HG03521 (cell line): ENCODE measurements around the gene SLC35A2.

ENCODE experiments used
- ATAC-seq: cut with Tn5 transposase; IDR thresholded peaks from one replicate; pipeline ENCODE4 v1.9.1; 2021; ENCODE audit warnings: mild to moderate bottlenecking, moderate library complexity; ENCODE audit not compliant: unreplicated experiment

The SLC35A2 gene

DNA sequence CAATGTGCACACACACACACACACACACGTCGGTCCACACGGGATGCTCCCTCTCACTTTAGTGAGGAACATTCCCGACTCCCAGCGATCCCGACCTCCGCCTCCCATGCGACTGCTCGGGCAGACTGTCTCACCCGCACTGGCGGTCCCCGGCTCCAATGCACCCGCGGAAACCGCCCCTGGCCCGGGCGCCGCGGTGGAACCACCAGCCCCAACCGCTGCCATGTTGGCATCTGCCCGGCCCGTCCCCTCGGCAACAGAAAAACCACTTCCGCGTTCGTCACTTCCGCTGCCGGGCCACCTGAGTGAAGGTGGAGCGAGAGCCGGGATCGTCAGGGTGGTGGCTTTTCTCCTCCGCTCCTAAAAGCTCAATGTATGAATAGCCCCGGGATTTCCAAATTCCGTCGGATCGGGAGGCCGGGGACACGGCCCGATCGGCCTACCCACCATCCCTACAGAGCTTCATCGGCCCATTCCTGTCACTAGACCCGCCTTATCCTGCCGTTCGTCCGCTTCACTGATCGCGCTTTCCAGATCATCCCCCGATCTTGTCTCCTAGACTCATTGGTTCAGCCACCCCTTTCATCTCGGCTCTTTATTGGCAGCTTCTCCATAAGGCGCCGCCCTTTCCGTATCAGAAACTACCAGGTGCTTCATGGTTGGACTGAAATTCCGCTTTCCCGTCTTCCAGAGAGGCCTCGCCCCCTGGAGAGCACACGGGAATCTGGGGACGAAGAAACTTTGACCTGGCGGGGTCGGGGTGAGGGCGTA is at the start of gene SLC35A2:
Gene SLC35A2, minus strand, starts transcription at position 235 of the 771 bp plus-strand sequence. Its CDS starts 10 bp downstream, at position 225.
- ATAC-seq: peak; percentile 71

GRCh38 chrX:48960291-48960690 is 48.8 kb upstream of the SLC35A2 start:
- no peak for ATAC-seq

GRCh38 chrX:48958635-48959094 is 47.2 kb upstream of the SLC35A2 start:
- no peak for ATAC-seq

DNA sequence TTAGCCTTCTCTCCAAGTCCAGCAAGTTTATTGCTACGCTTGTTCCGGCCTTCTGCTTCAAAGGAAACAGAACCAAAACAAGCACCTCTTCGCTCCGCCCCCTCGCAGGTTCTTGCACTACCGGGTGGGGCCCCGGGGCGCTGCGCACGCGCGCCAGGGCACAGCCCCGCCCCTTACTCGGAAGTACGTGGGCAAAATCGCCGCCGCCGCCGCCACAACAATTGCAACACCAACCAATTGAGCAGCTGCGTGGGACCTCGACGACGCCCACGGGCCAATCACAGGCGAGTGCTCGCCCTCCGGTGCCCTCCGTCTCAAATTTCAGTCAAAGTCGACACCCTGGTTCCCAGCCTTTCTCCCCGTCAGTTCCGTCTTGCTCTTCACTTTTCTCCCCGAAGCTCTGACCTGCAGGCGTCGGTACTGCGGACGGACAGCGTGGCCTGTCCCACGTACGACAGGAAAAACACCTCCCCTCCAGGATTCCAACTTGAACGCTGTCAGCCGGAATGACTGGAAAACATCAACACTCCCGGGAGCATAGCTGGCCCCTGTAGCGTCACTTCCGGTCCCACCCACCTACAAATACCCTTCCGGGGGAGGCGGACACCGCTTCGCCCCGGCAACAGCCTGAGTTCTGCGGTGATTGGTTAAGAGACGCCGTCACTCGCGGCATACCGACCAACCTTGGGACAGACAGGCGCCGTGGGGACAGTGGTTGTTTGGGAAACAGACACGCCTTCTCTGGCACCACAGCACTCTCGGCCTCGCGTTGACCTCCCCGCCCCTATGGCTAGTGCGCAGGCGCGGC is 46.6 kb upstream of the SLC35A2 start:
- peak; percentile 79 for ATAC-seq

GRCh38 chrX:48957477-48957826 is 46.0 kb upstream of the SLC35A2 start, which contains the start of gene OTUD5:
Gene OTUD5, minus strand, starts transcription at chrX:48957607. Its CDS starts 37 bp downstream, at chrX:48957570.
- ATAC-seq: peak; percentile 27

DNA sequence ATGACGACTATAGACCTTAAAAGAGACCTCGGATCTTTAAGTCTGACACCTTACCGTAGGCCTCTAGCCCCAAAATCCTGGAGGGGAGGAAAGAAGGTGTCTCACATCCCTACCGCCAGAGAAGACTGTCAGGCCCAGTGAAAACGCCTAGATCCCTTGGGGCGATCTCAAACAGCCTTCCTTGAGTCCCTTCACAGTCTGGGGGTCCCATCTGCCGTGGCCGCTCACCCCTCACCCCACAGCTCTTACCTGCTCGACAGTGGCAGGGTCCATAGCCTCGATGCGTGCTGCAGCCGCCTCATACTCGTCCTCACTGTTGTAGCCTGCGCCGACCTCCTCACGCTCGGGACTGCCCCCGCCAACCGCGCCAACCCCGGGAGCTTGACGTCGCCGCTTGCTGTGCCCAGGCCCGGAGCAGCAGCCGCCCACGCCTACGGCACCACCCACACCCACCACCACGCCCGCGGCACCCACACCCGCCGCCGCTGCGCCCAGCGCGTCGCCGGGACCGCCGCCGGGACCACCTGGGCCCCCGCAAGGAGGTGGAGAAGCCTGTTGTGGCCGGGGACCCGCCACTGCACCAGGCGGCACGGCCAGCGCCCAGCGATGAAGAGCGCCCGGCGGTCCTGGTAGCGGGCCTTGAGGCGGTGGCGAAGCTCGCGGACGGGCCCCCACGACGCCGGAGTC is 45.4 kb upstream of the SLC35A2 start:
- ATAC-seq: peak; percentile 1

DNA sequence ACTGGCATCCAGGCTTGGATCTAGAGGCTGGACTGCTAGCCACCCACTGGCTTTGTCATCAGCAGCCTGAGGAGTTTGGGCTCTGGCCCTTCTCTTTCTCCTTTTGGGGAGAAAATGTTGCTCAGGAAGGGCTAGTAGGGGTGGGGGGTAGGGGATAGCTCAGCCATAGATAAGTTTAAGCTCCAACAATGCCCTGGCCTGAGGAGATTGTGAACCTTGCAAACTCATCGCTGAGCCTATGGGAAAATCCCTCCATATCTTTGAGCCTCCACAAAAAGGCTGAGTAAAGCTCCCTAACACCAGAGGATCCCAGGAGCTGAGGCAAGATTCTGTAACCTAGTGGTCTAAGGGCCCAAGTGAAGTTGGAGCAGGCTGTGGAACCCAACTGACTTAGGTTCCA is 37.1 kb upstream of the SLC35A2 start:
- no peak for ATAC-seq

GRCh38 chrX:48945517-48946348 is 34.3 kb upstream of the SLC35A2 start:
- no peak for ATAC-seq

DNA sequence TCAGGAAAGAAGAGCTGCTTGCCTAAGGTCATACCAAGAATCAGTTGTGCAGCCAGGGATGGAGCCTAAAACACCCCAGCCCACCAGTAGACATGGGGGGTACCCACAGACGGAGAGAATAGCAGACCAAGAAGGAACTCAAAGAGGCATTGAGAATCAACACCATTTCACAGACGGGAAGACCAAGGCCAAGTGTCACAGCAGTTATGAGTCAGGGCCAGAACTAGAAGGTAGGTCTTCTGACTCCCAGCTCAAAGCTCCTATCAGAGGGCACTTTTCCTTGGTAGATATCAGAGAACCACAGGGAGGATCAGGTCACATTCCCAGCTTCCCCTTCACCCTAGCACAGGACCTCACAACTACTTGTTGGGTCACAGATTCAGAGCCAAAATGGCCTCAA is 31.4 kb upstream of the SLC35A2 start:
- no peak for ATAC-seq

DNA sequence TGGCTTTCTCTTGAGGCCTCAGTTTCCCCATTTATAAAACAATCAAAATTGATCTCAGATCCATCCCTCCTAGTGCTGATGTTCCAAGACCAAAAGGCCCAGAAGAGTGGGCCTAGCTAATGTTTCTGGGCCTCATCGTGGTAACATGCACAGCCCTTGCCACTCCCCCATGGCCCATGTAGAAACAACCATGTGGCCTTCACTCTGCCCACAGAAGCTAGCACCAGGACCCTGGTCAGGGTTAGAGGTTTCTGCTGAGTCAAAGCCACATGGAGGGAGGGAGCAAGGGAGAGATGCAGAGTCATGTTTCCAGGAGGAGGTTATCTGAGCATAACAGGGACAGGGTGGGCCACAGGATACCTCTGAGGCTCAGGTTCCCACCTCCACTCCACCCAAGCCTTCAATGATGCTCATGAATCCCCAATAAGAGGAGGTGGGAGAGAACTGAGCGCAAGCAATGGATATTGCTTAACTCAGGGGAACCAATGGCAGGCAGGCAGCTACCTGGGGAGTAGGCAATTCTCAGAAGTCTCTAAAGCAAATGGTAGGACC is 29.0 kb upstream of the SLC35A2 start:
- ATAC-seq: no peak

DNA sequence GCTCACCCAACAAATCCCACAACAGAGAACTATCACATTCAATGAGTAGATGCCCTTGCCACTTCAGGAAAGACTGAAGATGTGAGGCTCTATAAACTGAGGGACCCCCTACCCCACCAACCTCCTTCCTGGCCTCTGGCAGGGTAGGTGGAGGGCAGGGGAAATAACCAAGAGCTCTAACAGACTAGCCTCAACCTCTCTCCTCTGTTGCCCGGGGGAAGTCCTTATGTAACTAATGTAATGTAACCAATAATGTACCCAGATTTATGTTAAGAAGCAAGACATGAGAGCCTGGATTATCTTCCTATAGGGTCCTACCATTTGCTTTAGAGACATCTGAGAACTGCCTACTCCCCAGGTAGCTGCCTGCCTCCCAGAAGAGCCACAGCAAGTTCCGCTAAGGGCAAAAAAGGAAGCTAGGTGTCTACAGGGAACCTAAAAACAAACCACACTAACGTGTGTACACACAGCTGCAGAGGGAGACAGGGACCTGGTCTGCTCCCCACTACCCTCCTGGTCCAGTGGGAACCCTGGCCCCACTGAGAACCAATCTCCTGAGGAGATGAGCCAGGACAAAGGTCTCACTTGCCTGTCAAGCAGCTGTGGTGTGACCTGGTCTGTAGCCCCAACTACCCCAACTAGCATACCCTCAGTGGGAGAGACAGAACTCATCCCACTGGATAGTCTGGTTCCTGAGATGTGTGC is 28.2 kb upstream of the SLC35A2 start:
- no peak for ATAC-seq

DNA sequence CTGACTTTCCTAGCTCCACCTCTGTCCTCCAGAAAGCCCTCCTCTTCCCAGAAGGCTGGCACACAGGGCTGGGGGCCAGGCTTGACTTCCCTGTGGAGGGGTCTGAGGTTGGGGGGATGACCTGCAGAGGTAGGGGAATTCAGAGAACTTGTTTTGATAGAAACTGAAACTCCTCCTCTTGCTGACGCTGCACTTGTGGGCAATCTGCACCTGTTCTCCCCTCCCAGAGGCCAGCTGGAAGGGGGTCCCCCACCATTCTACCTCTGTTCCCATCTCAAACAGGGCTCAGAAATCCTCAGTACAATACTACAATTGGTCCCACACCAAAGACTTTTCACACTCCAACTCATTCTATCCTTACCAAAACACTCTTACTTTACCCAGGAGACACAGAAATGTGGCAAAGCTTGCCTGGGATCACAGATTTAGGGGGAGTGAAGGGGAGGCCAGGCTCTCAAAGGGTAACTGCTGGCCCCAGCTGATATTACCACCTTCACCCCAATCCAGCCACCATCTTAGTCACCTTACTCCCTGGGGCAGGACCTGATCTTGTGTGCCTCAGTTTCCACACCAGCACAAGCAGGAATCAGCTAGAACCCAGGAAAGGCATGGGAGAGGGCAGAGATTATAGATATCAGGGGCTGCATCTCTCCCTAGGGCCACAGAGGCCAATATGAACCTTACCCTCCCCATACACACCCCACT is 27.4 kb upstream of the SLC35A2 start:
- ATAC-seq: peak; percentile 44

DNA sequence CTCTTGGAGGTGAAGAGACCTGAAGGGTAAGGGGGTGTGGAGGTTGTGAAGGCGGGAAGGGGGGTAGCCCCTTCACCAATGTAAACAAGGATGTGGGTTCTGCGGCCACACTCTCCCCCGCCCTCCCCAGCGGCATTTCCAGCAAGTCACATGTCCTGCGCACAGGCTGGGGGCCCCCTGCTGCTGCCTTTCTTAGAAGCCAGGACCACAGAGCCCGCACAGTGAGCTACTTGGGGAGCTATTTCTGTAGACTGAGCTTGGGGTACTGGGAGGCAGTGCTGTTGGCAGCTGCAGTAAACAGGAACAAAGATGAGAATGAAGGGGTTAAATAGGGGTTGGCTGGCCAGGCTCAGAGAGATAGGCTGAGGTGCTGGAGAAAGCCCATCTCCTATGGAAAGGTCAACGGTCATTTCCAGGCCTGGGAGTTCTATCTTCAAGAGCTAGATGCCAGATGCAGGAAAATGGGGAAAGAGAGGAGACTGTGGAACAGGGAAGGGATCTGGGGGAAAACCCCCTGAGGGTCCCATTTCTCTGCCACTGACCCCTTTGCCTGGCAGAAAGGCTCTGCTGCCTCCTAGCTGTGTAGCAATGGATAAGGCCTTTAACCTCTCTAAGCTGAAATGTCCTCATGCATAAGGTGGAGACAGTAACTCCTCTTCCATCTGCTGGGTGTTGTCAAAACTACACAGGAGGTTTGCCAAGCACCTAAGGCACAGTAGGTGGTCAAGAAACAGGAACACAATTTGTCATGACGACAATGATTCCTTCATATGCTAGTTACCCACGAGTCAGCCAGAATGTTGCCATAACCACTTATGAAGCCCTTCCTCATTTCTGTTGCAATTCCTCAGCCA is 25.8 kb upstream of the SLC35A2 start:
- ATAC-seq: peak; percentile 62

GRCh38 chrX:48936429-48937053 is 25.1 kb upstream of the SLC35A2 start:
- ATAC-seq: no peak

DNA sequence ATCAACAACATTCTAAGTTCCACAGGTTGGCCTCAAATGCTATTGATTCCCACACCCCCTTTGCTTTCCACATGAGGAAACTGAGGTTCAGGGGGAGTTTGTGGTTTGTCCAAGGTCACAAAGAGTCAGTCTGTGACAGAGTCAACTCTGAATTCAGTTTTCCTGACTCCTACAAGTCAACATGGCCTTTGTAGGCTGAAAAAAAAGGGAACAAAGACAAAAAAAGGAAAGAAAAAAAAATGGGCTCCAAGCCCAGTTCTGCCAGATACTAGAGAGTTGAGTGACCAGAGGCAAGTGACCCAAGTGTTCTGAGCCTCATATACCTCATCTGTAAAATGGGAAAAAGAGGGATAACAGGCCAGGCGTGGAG is 23.8 kb upstream of the SLC35A2 start:
- ATAC-seq: no peak

- ATAC-seq: no peak
These were observed 23.3 kb upstream of the SLC35A2 start for GRCh38 chrX:48934581-48935300.

DNA sequence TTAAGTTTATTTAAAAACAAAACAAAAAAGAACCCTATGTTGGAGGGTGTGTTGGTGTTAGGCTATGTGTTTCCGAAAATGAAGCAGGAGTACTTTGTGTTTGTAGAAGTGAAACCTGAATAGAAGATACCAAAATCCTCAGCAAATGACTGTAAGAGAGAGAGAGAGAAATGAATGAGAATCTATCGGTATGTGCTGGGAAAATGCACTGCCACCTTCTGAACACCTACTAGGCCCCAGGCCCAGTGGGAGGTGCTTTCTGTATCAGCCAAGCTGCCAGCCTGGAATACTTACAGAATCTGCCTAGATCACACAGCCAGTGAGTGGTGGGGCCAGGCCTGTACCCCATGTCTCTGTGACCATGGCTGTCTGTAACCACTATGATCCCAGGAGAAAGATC is 22.3 kb upstream of the SLC35A2 start:
- ATAC-seq: no peak
